Nephron (organoid): Measurements from ENCODE around the gene ZNF414.
A peak's percentile ranks its signal among the peaks of the same experiment; 100 is the strongest.

Experiments used
- H3K27ac Mint-ChIP-seq, 3 experiments: 2 replicates each; pipeline ENCODE4 v1.8.0; 2020; ENCODE audit warnings: mixed read lengths in 3 of 3, mild to moderate bottlenecking in 2 of 3, moderate library complexity in 1 of 3
- H3K27me3 Mint-ChIP-seq: 2 replicates; pipeline ENCODE4 v1.8.0; 2021; ENCODE audit warnings: low read depth, mild to moderate bottlenecking, moderate library complexity, mixed read lengths
- H3K36me3 Mint-ChIP-seq: 2 replicates; pipeline ENCODE4 v1.8.0; 2020; ENCODE audit warnings: low read depth, mixed read lengths
- H3K4me1 Mint-ChIP-seq: 2 replicates; pipeline ENCODE4 v1.8.0; 2020; ENCODE audit warnings: mixed read lengths
- H3K4me3 Mint-ChIP-seq, 3 experiments: 2 replicates each; pipeline ENCODE4 v1.8.0; 2020; ENCODE audit warnings: mild to moderate bottlenecking in 3 of 3, mixed read lengths in 3 of 3, moderate library complexity in 2 of 3
- H3K9me3 Mint-ChIP-seq: 2 replicates; pipeline ENCODE4 v1.8.0; 2020; ENCODE audit warnings: mixed read lengths
- TF ChIP-seq, protein P1 (sequence below), 3 experiments: fragments of 200-600 bp; sonication (generic); IDR thresholded peaks; one replicate each; pipeline ENCODE4 v1.5.0; 2021; ENCODE audit warnings: antibody characterized with exemption in 3 of 3; ENCODE audit not compliant: unreplicated experiment in 3 of 3

The ZNF414 gene

DNA sequence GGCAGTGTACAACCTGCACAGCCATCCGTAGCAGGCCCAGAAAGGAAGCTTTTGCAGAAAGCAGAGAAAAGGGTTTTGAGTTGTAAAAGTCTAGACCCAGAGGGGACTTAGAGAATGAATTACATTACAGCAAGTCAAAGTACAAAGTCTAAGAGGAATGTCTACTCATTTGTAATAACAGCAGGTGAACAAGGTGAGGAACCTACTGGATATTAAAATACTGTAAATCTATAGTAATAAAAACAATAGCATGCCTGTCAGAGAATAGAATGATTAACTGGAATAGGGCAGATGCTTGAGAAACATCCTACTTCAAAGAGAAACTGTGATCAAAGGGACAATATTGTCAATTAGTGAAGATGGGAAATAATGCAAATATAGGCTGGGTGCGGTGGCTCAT lies 18.3 kb upstream of the ZNF414 start:
- TF ChIP-seq, protein P1, sequence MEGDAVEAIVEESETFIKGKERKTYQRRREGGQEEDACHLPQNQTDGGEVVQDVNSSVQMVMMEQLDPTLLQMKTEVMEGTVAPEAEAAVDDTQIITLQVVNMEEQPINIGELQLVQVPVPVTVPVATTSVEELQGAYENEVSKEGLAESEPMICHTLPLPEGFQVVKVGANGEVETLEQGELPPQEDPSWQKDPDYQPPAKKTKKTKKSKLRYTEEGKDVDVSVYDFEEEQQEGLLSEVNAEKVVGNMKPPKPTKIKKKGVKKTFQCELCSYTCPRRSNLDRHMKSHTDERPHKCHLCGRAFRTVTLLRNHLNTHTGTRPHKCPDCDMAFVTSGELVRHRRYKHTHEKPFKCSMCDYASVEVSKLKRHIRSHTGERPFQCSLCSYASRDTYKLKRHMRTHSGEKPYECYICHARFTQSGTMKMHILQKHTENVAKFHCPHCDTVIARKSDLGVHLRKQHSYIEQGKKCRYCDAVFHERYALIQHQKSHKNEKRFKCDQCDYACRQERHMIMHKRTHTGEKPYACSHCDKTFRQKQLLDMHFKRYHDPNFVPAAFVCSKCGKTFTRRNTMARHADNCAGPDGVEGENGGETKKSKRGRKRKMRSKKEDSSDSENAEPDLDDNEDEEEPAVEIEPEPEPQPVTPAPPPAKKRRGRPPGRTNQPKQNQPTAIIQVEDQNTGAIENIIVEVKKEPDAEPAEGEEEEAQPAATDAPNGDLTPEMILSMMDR (IDR thresholded peaks at IDR 0.05; ENCODE audit: unreplicated experiment in 3 of 3) = no peak
- peaks cover 15% of the 10 kb centered on the region for H3K36me3 Mint-ChIP-seq
- peaks cover 3% of the 10 kb centered on the region for H3K27me3 Mint-ChIP-seq
- H3K4me3 Mint-ChIP-seq = peak overlapping the region in 1 of 3 experiments; percentile 15
- H3K9me3 Mint-ChIP-seq = no peaks in the 10 kb centered on the region
- H3K4me1 Mint-ChIP-seq = peaks cover 7% of the 10 kb centered on the region
- H3K27ac Mint-ChIP-seq = peak overlapping the region in 2 of 3 experiments; percentile 36 to 52

DNA sequence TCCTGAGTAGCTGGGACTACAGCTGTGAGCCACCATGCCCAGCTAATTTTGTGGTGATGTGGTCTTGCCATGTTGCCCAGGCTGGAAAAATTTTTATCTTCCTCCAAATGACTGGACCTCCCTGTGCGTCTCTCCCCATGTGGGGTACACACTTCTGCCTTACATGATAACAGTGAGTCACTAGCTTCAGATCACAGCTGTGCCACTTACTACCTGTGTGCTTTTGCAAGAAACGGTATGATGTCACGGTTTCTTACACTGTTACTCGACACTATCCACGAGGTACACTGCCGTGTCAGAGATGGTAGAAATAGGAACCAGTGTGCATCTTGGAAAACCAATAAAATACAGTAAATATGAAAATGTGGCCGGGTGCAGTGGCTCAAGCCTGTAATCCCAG lies 17.5 kb upstream of the ZNF414 start:
- Mint-ChIP-seq H3K4me3 (peak overlapping the region in 2 of 3 experiments; percentile 45 to 61), H3K4me1 (peaks cover 11% of the 10 kb centered on the region), H3K36me3 (peaks cover 15% of the 10 kb centered on the region), H3K27ac (no peak overlapping the region), H3K27me3 (peaks cover 3% of the 10 kb centered on the region), H3K9me3 (no peaks in the 10 kb centered on the region)
- TF ChIP-seq, protein P1 (IDR thresholded peaks at IDR 0.05; ENCODE audit: unreplicated experiment in 3 of 3) = no peak

DNA sequence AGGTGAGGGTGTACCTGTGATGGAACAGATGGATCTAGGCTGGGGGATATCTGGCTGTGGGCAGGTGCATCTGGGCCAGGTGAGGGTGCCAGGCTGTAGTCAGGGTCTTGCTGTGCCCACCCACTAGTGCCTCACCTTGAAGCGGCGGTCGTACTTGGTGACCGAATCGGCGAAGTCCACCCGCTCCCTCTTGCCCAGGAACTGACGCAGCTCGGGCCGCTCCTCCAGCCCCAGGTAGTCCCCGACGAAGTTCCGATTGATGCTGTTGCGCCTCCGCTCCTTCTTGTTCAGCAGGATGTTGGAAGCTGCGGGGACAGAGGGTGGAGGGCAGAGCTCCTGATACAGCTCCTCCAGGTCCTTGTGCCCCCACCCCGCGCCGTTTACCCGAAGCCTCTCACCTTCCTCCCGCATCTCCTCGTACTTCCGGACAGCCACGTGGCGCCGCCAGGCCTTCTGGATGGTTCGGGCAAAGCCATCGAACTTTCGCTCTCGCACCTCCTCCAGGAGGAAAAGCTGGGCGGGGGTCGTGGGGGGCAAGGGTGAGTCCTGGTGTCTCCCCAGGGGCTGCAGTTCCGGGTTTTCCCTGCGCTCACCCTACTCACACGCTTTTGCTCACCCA lies 16.2 kb upstream of the ZNF414 start:
- H3K4me1 Mint-ChIP-seq = peaks cover 11% of the 10 kb centered on the region
- TF ChIP-seq, protein P1 (IDR thresholded peaks at IDR 0.05; ENCODE audit: unreplicated experiment in 3 of 3) = no peak
- peaks cover 15% of the 10 kb centered on the region for H3K36me3 Mint-ChIP-seq

DNA sequence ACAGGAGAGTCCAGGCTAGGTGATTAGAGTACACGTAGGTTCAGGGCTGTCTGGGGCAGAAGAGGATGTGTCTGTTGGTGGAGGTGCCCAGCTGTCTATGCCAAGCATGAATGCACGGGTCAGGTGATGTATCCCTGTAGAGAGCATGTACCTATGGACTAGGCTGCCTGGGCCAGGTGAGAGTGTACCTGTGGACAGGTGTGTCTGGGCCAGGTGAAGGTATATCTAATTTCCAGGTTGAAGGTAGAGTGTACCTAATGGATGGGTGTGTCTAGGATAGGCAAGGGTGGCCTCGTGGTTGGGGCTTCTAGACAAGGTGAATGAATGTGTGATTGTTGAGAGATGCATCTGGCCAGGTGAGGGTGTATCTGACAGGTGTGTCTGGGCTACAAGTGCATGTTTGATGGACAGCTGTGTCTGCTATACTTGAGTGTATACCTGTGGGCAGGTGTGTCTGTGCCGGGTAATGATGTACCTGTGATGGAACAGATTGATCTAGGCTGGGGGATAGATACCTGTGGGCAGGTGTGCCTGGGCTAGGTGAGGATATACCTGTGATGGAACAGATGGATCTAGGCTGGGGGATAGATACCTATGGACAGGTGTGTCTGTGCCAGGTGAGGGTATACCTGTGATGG lies 15.5 kb upstream of the ZNF414 start:
- no peak overlapping the region for H3K27ac Mint-ChIP-seq
- peaks cover 3% of the 10 kb centered on the region for H3K27me3 Mint-ChIP-seq
- H3K9me3 Mint-ChIP-seq = no peaks in the 10 kb centered on the region
- peaks cover 15% of the 10 kb centered on the region for H3K36me3 Mint-ChIP-seq
- peak overlapping the region; percentile 26 to 70 (median 33) for H3K4me3 Mint-ChIP-seq
- TF ChIP-seq, protein P1 (IDR thresholded peaks at IDR 0.05; ENCODE audit: unreplicated experiment in 3 of 3) = no peak
- peaks cover 11% of the 10 kb centered on the region for H3K4me1 Mint-ChIP-seq

More for the DNA sequence above, 16.2 kb upstream of the ZNF414 start:
- peak overlapping the region in 2 of 3 experiments; percentile 28 to 70 for H3K4me3 Mint-ChIP-seq
- H3K27me3 Mint-ChIP-seq = peaks cover 3% of the 10 kb centered on the region
- H3K27ac Mint-ChIP-seq = no peak overlapping the region
- H3K9me3 Mint-ChIP-seq = no peaks in the 10 kb centered on the region

DNA sequence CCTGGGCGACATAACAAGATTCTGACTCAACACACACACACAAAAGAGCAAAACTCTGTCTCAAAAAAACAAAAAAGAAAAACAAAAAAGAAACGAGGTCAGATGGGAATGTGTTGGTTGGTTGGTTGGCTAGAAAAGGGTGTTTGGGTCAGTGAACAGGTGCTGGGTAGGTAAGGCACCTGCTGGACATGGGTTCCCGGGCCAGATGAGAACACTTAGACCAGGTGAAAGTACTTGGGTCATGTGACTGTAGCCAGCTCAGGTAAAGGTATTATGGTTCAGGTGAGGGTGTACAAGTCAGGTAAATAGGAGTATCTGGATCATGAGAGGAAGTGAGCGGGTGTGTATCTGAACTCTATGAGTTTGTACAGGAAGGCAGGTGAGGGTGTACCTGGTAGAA lies 14.5 kb upstream of the ZNF414 start:
- TF ChIP-seq, protein P1 (IDR thresholded peaks at IDR 0.05; ENCODE audit: unreplicated experiment in 3 of 3) = no peak
- Mint-ChIP-seq H3K9me3 (no peaks in the 10 kb centered on the region), H3K36me3 (peaks cover 15% of the 10 kb centered on the region), H3K27me3 (peaks cover 3% of the 10 kb centered on the region), H3K27ac (no peak overlapping the region), H3K4me3 (peak overlapping the region; percentile 53 to 70 (median 54)), H3K4me1 (peaks cover 11% of the 10 kb centered on the region)
